Measurements from ENCODE around the gene SEC31B.

Gene SEC31B, protein sequence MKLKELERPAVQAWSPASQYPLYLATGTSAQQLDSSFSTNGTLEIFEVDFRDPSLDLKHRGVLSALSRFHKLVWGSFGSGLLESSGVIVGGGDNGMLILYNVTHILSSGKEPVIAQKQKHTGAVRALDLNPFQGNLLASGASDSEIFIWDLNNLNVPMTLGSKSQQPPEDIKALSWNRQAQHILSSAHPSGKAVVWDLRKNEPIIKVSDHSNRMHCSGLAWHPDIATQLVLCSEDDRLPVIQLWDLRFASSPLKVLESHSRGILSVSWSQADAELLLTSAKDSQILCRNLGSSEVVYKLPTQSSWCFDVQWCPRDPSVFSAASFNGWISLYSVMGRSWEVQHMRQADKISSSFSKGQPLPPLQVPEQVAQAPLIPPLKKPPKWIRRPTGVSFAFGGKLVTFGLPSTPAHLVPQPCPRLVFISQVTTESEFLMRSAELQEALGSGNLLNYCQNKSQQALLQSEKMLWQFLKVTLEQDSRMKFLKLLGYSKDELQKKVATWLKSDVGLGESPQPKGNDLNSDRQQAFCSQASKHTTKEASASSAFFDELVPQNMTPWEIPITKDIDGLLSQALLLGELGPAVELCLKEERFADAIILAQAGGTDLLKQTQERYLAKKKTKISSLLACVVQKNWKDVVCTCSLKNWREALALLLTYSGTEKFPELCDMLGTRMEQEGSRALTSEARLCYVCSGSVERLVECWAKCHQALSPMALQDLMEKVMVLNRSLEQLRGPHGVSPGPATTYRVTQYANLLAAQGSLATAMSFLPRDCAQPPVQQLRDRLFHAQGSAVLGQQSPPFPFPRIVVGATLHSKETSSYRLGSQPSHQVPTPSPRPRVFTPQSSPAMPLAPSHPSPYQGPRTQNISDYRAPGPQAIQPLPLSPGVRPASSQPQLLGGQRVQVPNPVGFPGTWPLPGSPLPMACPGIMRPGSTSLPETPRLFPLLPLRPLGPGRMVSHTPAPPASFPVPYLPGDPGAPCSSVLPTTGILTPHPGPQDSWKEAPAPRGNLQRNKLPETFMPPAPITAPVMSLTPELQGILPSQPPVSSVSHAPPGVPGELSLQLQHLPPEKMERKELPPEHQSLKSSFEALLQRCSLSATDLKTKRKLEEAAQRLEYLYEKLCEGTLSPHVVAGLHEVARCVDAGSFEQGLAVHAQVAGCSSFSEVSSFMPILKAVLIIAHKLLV

DNA sequence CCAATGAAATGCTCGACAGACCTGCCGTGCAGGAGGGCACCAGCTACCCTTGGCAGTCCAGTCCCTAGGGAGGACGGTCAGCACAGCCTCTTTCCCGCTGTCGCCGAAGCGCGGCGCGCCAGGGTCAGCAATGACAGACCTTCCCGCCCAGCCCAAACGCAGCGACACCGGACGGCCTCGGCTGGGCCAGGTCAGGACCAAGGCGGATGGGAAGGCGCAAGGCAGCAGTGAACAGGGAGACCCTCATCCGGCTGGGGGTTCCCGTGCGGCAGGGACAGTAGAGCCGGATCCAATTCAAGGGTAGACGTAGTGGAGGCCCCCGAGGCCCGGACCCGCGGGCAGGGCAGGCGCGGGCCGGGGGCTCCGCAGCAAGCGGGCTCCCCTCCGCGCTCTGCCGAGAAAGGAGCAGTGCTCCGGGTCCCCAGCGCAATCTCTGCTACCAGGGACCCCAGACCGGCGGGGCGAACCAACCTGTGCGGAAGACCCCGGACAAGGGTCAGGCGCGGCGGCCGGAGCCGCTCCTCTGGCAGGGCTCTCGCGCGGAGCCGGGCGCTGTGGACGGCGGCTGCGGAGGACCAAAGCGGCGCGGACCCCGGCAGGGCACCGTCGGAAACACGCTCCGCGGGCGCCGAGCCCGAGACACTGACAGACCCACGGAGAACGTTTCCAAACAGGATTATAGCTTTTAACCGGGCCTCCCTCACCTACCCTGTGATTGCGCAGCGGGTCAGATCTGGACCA lies at the start of gene SEC31B:
Gene SEC31B, minus strand, starts transcription at position 551 of the 741 bp plus-strand sequence. CDS start 2,909 bp downstream, outside the sequence.
- no peak for DNase-seq

DNA sequence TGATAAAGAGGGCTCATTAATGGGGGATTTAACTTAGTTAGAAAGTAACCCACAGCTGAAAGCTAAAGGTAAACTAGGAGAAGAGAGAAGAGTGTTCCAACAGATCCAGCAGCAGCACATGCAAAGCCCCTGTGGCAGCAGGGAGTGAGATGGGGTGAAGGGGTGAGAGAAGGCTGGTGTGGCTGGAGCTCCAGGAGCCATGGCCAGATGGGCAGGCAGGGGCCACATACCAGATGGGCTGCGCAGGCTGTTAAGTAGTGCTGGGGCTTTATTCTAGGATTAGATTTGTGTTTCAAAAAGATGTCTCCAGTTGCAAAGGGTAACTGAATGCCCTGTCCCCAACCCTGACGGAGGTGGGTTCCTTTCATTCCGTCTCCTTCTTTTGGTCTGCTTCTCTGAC lies 49.3 kb upstream of the SEC31B start:
- DNase-seq = no peak

DNA sequence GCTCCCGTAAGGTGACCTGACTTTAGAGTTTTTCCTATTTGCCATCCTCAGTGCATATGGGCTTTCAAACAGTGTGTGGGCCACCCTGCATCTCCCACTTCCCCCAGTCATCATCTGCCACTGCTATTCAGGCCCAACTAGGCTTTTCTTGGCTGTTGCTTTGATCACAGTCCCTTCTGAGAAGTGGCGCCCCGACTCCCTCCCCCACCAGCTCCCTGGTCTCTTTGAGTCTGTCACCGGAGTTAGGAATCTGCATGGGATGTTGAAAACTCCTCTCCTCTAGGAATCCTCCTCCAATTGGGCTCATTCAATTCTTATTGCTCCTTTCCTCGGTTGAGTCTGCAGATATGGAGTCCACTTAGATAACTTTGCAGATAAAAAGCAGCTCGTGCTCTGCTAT lies 48.2 kb upstream of the SEC31B start:
- no peak for DNase-seq

DNA sequence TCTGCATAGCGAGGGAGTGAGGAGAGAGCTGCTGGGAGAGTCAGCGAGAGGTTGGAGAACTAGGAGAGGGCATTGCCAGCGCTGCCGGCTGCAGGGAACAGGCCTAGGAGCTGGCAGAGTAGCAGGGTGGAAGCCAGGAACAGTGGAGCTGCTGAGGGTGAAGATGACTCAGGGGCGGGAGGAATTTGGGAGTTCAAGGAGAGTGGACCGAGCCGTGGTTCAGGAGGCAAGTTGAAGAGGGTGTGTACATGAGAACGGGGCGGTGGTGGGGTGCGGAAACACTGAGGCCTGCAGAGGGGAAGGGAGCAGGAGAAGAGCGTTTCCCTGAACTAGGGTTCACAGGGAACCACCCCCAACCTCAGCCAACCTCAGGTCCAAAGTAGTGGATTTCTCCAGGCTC lies 47.6 kb upstream of the SEC31B start:
- no peak for DNase-seq

DNA sequence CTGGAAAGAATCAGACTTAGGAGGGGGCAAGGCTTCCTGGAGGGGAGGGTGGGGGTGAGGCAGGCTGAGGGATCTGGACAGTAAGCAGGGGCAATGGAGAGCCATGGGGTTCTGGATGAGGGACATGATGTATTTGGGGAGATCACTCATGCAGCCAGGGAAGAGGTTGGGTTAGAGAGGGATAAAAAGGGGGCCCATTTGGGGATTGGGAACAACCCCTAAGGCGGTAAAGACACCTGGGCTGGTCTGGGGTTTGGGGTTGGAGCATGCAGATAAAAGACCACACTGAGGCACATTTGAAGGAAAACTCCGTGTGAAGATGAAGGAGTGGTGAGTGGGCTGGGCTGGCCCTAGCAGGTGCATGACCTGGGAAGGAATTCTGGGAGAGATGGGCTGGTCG lies 46.9 kb upstream of the SEC31B start:
- no peak for DNase-seq

DNA sequence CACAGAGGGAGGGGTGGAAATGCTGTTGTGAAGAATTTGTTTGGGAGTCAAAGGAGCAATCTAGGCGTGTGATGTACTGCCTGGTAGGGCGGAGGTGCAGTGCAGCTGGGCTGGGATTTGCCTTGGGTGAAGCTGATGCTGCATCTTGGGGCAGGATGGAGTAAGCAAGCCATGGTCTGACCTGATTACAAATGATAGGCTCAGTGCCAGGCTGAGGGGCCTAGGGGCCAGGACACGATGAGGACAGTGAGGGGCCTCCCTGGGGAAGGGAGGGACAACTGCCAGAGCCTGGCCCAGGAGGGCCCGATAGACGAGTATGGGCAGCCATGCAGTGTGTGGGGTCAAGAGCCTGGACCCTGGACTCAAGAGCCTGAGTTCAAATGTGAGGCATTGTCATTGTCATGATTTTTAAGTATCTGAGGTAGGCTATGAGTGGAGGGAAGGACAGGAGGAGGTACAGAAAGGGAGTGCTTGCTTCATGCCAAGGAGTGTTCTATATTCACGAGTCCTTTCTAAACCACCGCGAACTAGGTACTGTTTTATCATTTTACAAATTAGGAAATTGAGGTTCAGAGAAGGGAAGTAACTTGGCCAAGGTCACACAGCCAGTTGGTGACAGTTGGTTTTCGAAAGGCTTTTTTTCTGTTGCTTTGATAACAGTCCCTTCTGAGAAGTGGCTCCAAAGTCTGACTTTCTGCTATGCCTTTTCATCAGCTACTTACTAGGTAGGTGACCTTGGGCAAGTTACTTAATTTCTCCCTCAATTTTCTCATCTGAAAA lies 45.7 kb upstream of the SEC31B start:
- no peak for DNase-seq

DNA sequence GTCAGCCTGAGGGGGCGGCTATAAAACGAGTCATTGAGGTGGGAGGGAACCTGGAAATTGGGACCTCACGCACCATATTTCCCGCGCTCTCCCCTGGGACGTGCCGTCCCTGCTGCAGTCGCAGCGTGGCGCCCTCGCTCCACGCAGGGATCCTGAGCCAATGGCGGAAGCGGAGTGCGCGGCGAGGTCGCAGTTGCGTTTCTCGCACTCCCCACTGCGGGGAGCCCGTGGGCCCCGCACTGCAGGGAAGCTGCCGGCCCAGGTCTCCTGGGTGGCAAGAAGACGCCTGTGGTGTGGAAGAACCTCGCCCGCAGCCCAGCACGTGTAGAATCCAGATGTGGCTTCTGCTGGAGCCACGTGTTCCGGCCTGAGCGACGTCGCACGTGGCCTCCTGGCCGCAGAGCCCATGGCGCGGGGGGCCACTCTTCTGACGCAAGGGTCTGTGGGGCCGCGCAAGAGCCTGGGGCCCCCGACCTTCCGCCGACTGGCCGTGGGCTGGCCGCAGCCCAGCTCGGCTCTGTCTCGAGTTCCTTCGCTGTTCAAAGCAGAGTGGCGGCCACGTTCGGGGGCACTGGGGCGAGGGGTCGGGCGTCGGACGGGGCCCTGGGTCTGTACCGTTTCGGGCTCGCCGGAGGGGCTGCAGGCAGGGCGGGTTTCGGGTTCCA lies 42.5 kb upstream of the SEC31B start:
- peak; percentile 85 for DNase-seq

DNA sequence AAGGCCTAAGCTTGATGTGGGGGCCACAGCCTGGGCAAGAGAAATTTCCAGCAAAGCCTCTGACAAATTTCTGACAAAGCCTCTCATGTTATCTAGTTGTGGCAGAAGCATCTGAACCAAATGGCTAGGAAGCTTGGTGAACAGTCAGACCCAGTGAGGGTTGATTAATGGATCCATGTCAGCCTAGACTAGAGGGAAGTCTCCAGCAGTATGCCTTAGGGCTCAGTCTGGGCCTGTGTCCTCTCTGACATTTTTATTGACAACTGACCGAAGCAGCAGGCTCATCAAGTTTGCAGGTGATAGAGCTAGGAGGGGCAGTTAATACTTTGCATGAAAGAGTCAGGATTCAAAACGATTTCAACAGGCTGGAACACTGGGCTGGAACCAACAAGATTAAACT lies 41.3 kb upstream of the SEC31B start:
- DNase-seq = no peak

DNA sequence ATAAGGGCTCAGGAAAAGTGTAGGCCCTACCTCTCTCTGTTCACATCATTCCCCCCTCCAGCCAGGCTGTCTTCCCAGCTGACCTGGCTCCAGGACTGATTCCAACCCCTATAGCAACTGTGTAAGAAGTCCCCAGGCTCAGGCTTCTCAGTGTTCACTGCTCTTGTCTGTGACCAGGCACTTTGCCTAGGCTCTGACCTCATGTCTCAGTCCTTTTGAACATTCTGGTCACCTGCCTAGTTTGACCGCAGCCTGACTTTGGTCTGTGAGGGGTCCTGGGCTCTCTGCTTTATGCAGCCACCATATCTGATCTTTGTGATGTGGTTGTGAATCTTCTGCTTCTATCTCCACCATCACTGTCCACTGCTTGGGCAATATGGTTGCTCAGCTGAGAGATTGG lies 40.6 kb upstream of the SEC31B start:
- DNase-seq = no peak

DNA sequence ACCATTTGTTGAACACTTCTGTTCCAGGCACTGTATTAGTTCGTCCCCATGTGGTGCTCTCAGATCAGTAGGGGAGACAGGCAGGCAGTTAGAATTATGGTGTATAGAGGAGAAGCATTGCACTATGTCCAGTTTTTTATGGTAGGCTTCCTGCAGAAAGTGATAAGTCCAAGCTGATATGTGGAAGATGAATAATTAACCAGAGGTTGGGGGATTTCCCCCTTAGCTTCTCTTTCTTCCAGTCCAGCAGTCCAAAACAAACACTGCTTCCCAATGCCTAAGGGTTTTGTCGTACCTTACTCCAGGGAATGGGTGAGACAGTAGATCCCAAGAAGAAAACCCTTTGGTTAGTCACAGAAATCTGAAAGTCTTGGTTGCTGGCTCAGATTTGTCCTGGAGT lies 35.2 kb upstream of the SEC31B start:
- no peak for DNase-seq

DNA sequence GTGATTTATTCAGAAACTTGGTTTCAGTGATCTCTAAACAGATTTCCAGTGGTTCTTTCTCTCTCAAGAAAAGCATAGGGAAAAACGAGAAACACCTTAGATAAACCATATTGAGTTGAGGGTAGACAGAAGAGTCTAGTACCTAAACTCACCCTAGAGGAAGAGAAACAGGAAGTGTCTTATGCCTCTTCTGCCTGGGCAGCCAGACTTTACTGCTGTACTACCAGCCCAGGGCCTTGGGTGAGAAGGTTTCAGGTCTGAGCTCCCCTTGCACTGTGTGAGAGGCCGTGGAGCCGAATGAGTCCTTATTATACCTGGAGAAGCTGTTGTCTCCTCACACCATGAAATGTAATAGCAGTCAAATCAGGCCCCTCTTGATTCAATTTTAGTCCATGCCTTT lies 34.3 kb upstream of the SEC31B start:
- DNase-seq = no peak

DNA sequence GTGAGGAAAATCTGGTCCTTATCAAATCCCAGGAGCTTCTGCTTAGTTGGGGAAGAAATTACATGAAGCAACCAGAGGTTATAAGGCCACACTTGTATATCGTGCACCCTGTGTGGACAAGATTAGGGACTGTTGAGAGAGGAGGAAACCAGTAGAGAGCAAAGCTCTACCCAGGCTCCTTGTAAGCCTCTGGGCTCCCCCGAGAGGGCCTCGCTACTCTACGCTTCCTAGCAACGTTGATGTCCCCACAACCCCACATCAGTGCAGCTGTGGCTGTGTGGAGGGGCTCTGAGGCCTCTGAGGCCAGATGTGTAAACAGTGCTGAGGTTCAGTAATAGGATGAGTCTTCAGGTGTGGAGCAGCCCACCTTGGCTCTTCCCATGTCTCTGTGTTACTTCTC lies 32.1 kb upstream of the SEC31B start:
- DNase-seq = no peak

DNA sequence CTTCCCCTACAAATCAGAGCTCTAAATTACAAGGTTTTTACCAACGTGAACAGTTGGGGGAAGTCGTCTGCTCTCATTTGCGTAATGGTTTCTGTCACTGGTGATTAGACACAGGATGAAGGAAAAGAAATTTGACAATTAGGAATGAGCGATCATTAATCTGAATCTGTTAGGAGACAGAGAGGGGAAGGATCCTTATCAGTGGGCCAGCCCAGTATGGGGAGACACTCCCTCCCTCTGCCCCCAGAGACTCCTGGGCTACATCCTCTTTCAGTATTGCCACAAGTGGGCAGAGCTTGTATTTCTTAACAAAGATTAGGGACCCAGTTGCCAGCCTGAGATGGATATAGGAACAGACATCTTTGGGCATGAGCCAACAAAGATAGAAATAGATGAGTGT lies 31.5 kb upstream of the SEC31B start:
- no peak for DNase-seq

DNA sequence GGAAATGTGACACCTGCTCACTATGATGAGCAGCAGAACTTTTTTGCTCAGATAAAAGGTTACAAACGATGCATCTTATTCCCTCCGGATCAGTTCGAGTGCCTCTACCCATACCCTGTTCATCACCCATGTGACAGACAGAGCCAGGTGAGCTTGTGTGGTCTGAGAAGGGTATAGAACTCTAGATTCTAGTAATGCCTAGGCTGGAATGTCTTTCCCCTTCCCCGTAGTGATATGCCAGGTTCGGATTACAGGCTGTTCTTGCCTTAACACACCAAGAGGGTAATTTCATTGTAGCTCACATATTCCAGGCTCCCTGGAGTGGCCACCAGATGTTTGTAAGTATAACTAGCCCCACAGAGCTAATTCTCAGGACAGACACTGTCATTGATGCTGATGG lies 25.3 kb upstream of the SEC31B start:
- DNase-seq = no peak

DNA sequence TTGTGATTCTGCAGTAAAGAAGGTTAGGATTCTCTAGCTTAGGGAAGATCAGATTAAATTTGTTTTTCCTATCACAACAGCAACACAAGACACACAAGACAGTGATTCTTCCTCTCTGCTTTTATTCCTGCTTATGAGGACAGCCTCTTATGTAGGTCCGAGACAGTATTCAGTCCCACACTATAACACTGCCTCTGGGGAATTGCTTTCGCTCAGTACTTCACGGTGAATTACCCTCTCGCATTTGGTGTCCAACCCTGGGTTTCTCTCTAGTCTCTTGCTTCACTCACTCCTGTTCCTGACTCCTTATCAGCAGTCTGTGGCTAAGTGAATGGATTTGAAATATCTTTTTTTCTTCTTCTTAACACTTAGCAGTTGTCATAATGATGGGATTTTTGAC lies 17.8 kb upstream of the SEC31B start:
- no peak for DNase-seq

DNA sequence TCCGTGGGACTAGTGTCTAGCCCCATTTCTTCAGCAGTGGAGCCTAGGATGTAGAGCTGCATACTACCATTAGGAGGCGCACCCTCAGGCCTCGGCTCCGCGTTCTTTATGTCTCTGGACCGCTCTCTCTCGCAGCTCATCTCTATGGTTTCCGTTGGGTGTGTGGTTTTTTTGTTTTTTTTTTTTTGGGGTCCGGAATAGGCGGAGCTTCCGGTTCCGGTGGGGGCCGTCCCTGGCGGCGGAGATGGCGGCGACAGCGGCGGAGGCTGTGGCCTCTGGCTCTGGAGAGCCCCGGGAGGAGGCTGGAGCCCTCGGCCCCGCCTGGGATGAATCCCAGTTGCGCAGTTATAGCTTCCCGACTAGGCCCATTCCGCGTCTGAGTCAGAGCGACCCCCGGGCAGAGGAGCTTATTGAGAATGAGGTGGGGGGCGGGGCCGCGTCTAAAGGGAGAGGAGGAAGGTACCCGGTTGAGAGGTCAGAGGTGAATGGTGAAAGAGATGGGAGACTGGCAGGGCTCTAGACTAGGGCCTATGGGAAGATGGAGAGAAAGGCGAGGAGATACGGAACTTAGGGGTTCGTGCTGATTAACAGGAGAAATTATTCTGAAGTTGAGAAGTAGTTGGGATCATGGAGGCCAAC lies 16.2 kb upstream of the SEC31B start, which contains the start of gene HIF1AN:
Gene HIF1AN, plus strand, starts transcription at position 229 of the 639 bp plus-strand sequence. Its CDS starts 16 bp downstream, at position 245.
- DNase-seq = peak; percentile 89

DNA sequence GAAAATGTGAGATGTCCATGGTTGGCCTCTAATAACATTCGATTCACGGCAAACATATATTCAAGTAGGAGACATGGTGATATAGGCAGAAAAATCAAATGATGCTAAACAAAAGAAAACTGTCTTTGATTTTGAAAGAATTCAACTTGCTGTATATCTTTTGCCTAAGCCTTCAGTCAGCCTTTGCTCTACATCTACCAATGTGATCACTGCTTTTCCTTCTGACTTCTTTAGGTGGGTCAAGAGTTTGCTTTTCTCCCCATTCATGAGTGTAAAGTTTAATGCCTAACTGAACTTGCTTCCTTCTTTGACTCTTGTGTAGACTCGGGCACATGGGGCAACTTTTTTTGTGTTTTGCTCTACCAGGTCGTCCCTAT lies 15.7 kb upstream of the SEC31B start:
- no peak for DNase-seq

DNA sequence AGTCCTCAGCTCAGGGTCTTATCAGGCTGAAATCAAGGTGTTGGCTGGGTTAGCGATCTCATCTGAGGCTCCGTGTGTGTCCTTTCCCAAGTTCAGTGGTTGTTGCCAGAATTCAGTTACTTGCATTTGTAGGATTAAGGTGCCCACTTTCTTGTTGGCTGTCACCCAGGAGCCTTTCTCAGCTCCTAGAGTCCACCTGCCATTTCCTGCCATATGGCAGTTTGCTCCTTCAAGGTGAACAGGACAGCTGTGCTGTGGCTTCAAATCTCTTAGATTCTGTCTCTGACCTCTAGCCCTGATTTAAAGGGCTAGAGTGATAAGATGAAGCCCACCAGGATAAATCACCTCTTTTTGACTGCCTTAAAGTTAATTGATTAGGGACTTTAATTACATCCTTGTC lies 15.1 kb upstream of the SEC31B start:
- no peak for DNase-seq

DNA sequence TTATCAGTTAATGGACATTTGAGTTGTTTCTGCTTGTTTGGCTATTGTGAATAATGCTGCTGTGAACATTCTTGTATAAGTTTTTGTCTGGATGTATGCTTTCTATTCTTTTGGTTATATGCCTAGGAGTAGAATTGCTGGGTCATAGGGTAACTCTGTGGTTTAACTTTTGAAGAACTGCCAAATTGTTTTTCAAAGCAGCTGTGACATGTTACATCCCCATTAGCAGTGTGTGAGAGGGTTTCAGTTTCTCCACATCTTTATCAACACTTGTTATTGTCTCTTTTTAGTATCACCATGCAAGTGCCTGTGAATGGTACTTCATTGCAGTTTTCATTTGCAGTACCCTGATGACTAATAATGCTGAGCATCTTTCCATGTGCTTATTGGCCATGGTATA lies 12.1 kb upstream of the SEC31B start:
- DNase-seq = no peak

DNA sequence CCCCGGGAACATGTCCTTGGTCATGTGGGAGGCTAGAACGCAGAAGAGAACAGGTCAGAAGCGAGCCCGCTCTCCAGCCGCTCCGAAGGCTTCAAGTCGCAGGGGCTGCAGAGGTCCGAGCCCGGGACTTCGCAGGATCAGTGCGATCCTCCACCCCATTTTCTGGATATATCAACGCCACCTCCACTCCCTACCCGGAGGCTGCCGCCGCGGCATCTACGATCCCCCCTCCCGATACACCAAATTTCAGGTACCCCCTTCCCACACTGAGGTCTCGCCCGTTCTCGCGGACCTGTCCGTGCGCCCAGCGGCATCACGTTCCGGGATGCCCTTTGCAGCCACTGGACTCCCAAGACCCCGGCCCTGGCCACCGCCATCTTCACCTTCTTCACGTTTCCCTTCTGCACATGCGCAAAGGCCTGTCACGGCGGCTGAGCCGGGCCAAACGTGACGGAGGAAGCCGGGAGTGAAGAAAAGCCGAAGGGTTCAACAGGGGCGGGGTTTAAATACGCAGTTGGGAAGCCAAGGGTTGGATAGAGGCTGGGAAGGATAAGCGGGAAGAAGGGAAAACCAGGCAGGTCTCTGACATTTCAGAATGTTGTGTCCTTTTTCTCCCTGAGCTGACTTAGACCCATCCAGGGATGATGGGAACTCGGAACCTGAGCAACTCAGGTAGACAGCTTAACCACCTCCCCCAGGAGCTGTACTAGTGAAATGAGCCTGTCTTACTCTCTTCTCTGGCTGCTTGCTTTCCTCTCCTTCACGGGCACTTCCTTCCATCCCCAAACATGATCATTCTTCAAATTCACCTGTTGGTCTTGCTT lies 10.0 kb upstream of the SEC31B start, which contains the start of gene NDUFB8:
Gene NDUFB8, minus strand, starts transcription at position 397 of the 824 bp plus-strand sequence. Its CDS starts 20 bp downstream, at position 377.
- peak; percentile 92 for DNase-seq

Measured in stimulated activated CD4-positive, alpha-beta T cell treated with anti-CD3 and anti-CD28 coated beads, Interleukin-15, amount 100 ng/mL, for 24 hours (primary cell).